Measurements from ENCODE around the gene CFAP410.
A peak's percentile ranks its signal among the peaks of the same experiment; 100 is the strongest.
"Not testable (repeated sequence)": the region's sequence is repeated elsewhere in the genome, so short reads cannot be mapped to it uniquely, and the experiment has no call there.

The CFAP410 gene

GRCh38 chr21:44370027-44370735, 31.0 kb upstream of the CFAP410 start:
- DNase-seq (ENCODE audit: low spot score) (peak; percentile 60), FAIRE-seq (no peak)

- DNase-seq (ENCODE audit: low spot score) (no peak), FAIRE-seq (no peak)
Observed at GRCh38 chr21:44368711-44369446, 29.7 kb upstream of the CFAP410 start.

- FAIRE-seq (no peak), DNase-seq (ENCODE audit: low spot score) (no peak)
Observed at GRCh38 chr21:44366586-44367211, 27.5 kb upstream of the CFAP410 start.

GRCh38 chr21:44365967-44366585, 26.9 kb upstream of the CFAP410 start:
- FAIRE-seq (no peak), DNase-seq (ENCODE audit: low spot score) (no peak)

GRCh38 chr21:44365251-44365966, 26.2 kb upstream of the CFAP410 start:
- DNase-seq (ENCODE audit: low spot score) (no peak), FAIRE-seq (no peak)

GRCh38 chr21:44364151-44365053, 25.2 kb upstream of the CFAP410 start:
- FAIRE-seq (no peak), DNase-seq (ENCODE audit: low spot score) (no peak)

- FAIRE-seq: no peak
Observed at GRCh38 chr21:44363278-44363677, 24.1 kb upstream of the CFAP410 start.

GRCh38 chr21:44361903-44362302, 22.7 kb upstream of the CFAP410 start:
- not testable (repeated sequence) for DNase-seq (ENCODE audit: low spot score); FAIRE-seq

More at GRCh38 chr21:44363278-44363677, 24.1 kb upstream of the CFAP410 start:
- DNase-seq (ENCODE audit: low spot score): no peak

GRCh38 chr21:44360159-44360558, 21.0 kb upstream of the CFAP410 start:
- no peak for DNase-seq (ENCODE audit: low spot score)
- no peak for FAIRE-seq

- no peak for DNase-seq (ENCODE audit: low spot score)
- no peak for FAIRE-seq
Observed at GRCh38 chr21:44359396-44359795, 20.2 kb upstream of the CFAP410 start.

GRCh38 chr21:44357064-44357837, 18.1 kb upstream of the CFAP410 start:
- DNase-seq (ENCODE audit: low spot score) (no peak), FAIRE-seq (no peak)

- DNase-seq (ENCODE audit: low spot score) (no peak), FAIRE-seq (no peak)
Observed at GRCh38 chr21:44356636-44357035, 17.4 kb upstream of the CFAP410 start.

- no peak for DNase-seq (ENCODE audit: low spot score)
- no peak for FAIRE-seq
Observed at GRCh38 chr21:44356160-44356559, 17.0 kb upstream of the CFAP410 start.

GRCh38 chr21:44354775-44355771, 15.9 kb upstream of the CFAP410 start:
- DNase-seq (ENCODE audit: low spot score) (no peak), FAIRE-seq (no peak)

- no peak for DNase-seq (ENCODE audit: low spot score)
- FAIRE-seq: no peak
Observed at GRCh38 chr21:44354001-44354405, 14.8 kb upstream of the CFAP410 start.

GRCh38 chr21:44353191-44353970, 14.2 kb upstream of the CFAP410 start, which contains the start of gene TRPM2:
TSS of gene TRPM2 (plus strand) at chr21:44353621. CDS start at chr21:44353701, 80 bp downstream.
- FAIRE-seq (no peak), DNase-seq (ENCODE audit: low spot score) (no peak)

- DNase-seq (ENCODE audit: low spot score): no peak
- FAIRE-seq: no peak
Observed at GRCh38 chr21:44352253-44352860, 13.2 kb upstream of the CFAP410 start.
